CD4-positive, alpha-beta T cell treated with Interleukin-17A for 4 hours (primary cell): ENCODE measurements around the gene LAMTOR4.
A peak's percentile ranks its signal among the peaks of the same experiment; 100 is the strongest.

ENCODE experiments used
- DNase-seq: peaks from one replicate; pipeline ENCODE4 v3.0.0-alpha.2; 2020; ENCODE audit warnings: mixed read lengths

LAMTOR4 gene

DNA sequence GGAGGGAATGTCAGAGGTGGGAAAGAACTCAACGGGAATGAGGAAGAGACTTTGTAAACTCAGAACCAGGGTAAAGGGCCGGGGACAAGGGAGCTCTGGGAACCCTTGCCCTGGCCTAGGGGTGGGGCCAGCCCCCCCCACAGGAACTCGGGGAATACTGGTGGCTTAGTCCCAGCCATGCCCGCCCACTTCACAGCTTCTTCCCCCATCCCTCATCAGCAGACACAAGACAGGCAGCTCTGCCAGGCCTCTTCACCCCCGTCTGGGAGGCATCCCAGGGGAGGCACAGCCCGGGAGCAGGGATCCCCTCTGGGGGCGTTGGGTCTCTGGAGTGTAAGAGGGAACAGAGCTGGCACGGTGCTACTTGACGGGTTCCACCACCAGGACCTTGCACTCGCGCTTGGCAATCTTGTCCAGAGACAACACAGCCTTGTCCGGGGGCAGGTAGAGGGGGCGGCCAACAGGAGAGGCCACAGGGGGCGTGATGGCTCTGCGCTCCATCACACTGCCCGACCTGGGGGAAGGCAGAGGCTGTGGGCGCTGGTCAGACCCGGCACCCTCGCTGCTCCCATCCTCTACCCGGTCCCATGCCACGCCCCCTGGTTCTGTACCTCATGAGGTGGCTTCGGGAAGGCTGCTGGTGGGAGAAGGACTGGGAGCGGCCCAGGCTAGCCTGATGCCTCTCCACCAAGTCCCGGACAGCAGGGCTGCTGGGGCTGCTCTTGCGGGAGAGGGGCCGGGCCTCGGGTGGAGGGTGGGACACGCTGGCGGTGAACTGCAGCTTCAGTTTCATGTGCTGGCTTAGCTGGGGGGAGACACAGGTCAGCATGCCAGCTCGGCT is 6.2 kb downstream of the LAMTOR4 start:
- DNase-seq: no peak

DNA sequence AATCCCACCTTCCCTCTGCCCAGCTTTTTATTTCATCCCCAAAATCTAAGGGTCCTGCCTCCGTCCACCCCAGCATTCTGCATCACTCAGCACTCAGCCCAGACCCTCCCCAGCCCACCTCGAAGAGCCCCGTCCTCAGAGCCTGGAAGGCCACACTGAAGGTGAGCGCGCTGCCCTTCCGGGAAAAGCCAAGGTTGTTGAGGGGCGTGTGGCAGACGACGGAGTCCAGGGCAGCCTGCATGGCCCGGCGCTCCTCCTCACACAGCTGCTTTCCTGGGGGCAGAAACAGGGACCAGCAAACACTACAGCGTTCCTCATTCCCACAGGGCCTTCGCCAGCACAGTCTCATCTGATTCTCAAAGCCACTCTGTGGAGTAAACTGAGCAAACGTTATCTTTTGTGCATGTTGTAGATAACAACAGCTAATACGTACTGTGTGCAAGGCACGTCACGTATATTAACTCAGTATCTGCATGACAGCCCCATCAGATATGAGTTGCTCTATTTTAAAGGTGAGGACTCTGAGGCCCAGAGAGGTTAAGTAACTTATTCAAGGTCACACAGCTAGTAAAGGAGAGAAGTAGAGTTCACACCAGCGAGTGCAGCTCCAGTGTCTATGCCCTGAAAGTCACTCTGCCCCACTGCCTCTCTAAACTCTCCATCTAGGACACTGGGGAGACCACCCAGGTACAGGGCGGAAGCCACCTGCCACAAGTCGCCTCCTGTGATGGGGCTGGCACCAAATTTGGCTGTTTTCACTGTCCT is 7.0 kb downstream of the LAMTOR4 start:
- no peak for DNase-seq

DNA sequence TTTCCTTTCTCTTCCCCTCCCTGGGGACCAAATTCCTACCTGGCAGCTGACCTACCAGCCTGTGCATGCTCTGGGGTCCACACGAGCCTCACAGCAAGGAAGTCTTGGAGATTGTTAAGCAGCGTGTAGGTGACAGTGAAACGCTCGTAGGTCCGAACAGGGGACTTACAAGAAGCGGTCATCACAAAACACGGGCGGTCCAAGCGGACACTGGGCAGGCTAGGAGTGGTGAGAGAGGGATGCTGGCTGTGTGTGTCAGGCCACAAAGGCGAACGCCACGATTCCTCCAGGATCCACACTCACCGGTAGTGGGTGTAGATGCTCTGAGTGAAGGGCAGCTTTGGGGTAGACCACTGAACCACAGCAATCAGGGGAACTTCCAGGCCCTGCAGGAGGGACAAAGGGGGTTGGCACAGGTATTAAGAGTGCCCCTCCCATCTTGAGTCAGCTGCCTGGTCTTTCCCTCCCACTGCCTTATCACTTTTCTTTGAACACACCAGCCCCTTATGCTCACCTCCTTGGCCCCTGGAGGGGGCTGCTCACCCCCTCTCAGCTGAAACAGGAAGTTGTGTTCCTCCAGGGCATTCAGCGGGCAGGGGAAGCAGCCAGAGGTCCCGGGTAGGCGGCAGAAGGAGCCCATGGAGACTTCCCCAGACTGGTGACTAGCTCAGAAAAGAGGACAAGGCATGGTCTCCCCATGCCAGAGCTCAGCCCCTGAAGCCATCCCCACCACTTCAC is 7.8 kb downstream of the LAMTOR4 start:
- DNase-seq: no peak

DNA sequence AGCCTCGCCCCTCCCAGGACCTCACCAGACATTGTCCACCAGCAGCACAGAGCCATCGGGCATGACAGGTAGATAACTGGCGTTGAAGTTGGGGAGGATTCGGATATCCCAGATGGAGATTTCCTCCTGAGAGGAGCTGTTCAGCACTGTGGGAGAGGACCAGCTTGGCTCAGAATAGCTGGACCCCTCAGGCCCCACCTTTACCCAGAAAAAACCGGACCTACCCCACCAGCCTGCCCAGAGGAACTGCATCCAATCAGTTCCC is 8.3 kb downstream of the LAMTOR4 start:
- no peak for DNase-seq

DNA sequence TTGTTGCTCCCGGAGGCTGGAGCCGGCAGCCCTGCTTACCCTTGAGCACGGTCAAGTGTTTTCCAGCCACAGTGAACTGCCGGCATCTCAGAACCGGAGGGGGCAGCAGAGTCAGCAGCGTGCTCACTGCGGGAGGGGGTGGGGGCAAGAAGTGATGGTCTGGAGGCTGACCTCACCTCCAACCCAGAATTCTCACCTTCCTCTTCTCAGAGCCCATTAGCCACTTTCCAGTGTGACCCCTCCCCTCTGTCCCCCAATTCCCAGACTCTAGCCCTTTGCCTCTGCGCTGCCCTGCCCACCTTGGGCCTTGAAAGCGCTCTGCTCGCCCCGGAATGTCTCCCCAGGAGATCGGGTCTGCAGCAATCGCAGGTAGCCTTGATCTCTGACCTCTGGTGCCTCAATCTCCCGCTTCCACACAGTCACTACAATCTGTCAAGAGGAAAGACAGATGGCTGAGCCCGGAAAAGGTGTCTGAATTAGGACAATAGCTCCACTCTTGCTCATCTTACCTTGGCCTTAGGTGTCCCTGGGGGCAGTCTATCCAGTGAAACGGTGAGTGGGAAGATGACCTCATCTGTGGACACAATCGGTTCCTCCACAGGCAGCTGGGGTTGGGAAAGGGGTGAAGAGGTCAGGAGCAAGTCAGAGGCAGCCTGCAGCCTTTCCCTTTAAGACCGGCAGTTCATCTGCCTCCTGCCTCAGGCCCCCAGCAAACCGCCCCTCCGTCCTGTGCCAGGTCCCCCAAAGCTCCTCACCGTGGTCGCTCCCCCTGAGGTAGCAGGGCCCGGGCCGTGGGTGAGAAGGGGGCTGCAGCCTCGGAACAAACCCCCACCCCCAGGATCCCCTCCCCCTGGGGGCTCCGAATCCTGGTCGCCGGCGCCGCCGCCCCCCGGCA is 8.9 kb downstream of the LAMTOR4 start:
- no peak for DNase-seq

DNA sequence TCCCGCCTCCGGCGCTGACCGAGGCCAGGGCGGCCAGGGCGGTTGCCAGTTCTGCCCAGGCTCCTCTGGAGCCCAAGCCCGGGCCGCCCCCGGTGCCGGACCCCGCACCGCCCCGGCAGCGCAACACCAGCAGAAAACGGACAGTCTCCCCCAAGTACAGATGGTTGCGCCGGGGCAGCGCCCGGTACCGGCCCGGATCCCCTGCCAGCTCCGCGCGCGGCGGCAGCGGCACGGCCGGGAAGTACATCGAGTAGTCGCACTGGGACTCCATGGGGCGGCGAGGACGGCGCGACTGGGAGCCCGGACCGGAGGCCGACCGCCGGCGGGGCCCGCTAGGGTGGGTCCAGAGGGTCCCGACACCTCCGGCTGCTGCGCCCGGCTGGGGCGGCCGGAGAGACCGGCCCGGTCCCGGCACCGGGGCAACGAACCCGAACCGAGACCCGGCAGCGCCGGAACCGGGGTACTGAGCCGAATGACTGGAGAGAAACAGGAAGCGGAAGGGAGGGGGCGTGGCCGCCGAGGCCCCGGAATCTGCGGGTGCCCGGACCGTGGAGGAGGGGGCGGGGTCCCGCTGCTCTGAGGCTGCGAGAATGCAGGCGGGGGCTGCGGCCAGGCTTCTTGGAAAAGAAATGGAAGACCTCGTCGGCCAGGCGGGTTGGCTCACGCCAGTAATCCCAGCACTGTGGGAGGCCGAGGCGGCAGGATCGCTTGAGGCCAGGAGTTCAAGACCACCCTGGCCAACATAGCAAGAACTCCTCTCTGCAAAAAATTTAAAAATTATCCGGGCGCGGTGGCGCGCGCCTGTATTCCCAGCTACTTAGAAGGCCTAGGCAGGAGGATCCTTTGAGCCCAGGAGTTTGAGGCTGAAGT is 9.7 kb downstream of the LAMTOR4 start, which contains the start of gene TRAPPC14:
TRAPPC14 (minus strand) TSS at position 495 of the 870 bp plus-strand sequence; CDS start at position 271, 224 bp downstream.
- peak; percentile 98 for DNase-seq

DNA sequence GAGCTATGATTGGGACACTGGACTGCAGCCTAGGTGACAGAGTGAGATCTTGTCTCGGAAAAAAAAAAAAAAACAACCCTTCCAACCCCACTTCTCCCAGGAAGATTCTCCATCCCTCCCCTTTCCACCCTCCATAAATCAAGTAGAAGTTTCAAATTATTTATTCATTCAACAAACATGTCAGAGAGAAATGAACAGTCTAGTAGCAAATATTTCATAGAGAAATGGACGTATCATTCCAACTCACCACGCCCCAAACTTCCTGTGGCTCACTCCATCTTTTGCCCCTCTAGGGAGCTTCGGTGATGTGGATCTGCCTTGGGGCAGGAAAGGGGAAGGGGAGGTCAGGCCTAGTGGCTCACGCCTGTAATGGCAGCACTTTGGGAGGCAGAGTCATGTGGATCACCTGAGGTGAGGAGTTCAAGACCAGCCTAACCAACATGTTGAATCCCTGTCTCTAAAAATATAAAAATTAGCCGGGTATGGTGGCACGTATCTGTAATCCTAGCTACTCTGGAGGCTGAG is 10.4 kb downstream of the LAMTOR4 start:
- no peak for DNase-seq

DNA sequence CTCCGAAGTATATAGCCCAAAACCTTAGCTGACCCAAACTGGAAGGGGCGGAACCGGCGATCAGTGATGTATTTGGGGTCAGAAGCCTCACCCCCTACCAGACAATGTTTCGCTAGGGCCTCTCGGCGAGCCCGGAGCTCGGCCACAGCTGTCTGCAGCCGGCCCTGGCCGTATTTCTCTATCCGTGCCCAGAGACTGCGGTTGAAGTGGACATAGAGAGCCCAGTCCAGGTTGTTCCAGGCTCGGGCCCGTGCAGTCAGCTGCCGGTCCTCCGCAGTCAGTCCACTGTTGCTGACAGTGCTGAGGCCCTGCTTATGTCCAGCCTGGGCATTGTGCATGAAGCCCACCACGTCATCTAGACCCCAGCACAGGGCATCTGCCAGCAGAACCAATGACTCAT is 11.3 kb downstream of the LAMTOR4 start:
- DNase-seq: no peak

DNA sequence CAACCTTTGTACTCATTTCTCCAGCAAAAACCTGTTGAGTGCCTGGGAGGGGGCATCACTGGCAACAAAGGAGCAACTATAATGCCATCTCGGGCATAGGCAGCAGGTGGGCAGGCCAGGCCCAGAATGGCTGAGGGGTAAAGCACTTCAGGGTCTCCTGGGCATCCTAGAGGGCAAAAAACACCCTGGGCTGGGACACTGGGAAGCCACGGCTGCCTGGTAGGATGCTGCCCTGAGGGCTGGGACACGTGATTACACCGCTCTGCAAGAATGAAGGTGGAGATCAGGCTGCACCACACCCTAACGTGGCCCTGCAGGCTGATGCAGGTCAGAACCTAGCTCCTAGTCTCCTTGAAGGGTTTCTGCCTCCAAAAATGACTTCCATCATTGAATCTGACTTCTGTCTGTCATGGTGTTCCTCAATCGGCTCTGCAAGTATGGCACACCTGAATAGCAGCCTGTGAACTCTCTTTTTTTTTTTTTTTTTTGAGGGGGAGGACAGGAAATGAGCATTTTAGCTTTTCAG is 14.4 kb downstream of the LAMTOR4 start:
- peak; percentile 48 for DNase-seq

DNA sequence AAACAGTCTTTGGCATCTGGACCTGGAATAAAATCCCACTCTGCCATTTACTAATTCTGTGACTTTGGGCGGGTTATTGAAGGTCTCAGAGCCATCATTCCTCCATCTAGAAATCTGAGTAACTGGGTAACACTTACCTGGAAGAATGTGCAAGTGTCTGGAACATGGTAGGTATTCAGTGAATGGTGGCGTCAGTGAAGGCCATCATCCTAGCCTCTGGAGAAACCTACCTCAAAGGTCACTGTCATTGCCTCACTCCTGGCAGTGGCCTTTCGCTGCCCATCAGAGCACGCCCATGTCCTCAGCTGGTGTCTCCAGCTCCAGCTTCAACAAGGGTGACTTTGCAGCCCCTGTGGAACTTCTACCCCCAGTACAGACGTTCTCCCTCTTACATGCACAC is 15.2 kb downstream of the LAMTOR4 start:
- DNase-seq: no peak

DNA sequence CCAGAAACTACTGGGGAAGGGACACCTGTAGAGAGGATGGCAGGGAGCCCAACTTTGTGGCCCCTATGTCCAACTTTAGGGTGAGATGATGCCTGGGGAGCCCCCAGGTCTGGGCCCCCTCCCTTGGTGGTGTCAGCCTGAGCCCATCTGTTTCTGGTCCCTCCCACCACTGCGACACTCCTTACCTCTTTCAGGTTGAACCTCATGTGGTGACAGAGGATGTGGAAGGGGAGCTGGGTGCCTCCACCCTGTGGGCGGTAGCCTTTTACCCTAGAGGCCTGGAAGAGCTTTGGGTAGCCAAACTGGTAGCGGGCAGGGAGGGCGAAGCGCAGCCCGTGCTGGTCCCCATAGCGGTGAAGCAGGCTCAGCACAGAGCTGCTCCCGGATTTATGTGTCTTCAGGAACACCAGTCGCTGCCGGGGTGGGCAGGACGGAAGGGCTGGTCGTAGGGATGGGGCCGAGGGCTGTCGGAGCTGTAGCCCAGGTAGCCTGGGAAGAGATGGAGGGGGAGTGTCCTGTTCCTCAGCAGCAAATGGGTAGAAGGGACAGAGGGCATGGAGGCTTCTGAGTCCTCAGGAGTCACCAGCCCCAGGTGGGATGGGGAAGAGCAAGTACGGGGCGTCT is 17.7 kb downstream of the LAMTOR4 start:
- DNase-seq: peak; percentile 72

DNA sequence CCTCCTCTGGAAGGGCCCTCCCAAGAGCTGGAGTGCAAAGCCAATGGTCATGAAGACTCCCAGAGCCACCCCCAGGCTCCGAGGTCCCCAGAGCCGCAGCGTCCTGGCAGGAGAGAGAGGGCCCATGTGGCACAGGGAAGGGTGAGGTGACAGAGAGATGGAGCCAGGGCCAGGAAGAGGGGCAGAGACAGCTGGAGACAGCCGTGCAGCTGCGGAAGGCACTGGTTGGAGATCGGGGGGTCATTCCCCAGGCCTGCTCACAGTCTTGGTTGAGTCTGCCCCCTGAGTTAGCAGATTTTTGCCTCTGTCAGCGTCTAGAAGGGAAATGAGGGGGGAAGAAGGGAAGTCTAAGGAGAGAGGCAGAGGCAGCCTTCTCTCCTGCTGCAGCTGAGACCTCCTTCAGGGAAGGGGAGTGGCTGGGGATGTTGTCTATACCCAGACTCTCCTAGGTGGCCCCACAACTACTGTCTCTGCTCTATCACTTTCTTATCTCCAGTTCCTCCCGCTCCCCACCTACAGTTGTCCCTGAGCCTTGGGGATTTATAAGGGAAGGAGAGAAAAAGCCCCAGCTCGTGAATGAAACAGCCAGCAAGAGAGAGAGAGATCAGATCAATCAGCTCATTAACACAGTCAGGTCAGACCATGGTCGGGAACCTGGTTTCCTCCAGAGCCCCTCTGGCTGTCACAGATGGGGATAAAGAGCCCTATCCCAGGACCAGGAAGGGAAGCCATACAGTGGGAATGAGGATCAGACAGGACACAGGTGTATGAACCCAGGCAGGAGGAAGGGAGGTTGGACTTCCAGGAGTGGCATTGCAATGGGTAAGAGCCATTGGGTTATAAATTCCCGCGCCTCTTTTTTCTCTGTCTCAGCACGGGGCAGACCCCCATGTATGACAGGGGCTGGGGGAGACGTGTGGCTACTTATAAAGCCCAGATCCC is 18.5 kb downstream of the LAMTOR4 start:
- DNase-seq: peak; percentile 7

DNA sequence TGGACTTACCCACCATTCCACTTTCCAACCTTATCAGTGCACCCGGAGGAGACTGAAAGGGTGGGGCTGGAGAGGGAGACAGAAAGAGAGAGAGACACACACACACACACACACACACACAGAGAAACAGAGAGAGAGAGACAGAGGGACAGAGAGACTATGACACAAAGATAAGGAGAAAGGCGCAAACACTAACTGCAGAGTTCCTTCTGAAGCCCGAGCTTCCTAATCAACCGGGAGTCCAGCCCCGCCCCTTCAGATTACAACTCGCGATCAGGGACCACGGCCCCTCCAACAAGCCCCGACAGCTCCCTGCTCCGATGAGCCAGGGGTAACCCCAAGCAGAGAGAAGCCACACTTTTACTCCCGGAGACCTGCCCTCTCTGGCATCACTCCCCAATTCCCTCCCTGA is 19.2 kb downstream of the LAMTOR4 start:
- peak; percentile 39 for DNase-seq

DNA sequence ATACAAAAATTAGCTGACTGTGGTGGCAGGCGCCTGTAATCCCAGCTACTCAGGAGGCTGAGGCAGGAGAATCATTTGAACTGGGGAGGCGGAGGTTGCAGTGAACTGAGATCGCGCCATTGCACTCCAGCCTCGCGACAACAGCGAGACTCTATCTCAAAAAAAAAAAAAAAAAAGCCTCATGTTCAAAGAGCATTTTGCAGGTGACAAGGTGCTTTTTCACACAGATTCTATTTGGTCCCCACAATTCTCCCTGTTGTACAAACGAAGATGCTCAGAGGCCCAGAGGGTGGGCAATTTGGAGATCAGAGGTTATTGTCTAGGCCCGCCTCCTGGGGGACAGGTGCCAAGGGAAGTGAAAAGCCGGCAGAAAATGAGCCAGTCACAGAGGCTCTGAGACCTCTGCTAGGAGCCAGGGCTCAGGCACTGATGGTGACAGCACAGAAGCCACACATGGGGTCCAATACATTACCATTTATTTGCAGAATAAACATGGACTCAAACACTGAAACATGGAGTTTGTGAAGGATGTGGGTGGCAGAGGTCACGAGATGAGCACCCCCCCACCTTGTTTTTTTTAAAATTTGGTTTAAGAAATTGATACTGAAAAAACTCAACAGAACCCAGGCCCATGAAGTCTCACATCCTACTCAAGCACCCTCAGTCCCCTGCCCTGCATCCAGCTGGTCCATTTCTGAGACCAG is 20.6 kb downstream of the LAMTOR4 start:
- peak; percentile 60 for DNase-seq

DNA sequence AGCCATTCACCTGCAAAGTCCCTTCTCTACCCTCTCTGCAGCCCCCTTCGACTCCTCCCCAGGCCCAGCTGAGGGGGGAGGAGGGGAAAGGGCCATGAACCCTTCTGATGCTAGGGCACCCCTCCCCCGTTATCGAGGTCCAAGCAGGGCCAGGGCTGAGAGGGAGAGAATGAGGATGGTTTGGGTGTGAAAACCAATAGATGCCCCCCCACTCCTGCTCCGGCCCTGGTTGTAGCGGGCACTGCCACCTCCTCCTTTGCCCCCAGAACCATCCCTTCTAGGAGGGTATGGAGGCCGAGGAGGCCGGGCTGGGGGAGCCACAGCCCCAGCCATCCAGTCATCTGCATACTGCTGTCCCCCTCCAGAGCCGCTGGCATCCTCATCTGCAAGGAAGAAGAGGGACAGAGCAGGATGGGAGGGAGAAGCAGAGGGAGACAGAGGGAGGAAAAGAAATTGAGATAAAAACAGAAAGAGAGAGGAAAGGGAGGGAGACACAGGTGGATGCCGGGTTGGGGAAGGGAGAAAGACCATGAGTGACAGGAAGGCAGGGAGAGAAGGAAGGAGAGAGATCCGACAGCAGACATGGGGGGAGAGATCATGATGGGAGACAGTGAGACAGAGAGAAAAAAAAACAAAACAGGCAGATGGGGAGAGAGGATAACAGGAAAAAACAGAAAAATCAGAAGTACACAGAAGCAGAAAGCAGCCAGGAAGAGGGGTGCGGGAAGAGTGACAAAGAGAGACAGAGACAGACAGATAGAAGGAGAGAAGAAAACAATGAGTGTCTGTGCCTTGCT is 21.6 kb downstream of the LAMTOR4 start:
- DNase-seq: peak; percentile 33

DNA sequence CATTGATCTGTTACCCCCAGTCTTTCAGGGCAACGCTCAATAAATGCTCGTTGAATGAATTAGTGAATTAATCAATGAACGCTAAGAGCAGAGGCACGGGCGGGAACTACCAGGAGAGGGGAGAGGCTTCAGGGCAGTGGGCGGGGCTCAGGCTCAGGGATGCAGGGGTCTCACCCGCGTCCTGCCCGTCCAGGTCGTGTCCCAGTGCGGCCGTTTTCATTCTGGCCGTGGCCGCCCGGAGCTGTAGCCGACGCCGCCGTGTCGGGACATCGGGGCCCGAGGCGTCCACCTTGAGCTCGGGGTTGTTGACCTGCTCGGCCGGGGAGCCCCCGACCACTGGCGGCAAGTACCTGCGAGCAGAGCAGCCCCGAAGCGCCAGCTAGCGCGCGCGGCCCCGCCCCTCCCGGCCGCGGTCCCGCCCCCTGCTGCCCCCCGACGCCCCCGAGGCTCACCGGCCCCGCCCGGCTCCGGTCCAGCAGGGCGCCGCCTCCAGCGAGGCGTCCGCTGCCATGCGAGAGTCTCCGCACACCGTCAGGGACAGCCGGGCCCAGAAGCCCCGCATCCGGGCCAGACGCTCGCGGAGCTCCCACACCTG is 22.5 kb downstream of the LAMTOR4 start:
- peak; percentile 59 for DNase-seq

DNA sequence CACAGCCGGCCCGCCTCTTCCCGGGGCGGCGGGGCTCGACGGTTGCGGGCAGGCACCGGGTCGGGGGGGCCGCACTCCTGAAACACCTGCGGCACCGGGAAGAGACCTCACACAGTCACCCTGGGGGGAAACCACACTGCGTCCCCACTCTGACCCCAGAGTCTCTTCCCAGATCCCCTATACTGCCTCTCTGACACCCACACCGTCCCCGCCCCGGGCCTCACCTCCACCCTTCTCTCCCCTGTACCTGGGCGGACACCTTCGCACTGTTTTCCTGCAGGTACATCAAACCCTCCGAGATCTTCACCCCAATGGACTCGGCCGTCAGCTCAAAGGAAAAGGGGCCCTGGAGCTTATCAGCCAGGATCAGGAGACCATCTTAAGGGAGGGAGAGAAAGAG is 23.1 kb downstream of the LAMTOR4 start:
- peak; percentile 51 for DNase-seq
